CD4-positive, alpha-beta T cell treated with Interferon alpha-2 for 1 hour (primary cell): ENCODE results near the gene TMEM9B.
A peak's percentile ranks its signal among the peaks of the same experiment; 100 is the strongest.
"Not testable (repeated sequence)": the region's sequence is repeated elsewhere in the genome, so short reads cannot be mapped to it uniquely, and the experiment has no call there.

Experiments used
- DNase-seq, 2 donors: peaks; one replicate each; pipeline ENCODE4 v3.0.0-alpha.2; 2020 to 2022

TMEM9B gene

DNA sequence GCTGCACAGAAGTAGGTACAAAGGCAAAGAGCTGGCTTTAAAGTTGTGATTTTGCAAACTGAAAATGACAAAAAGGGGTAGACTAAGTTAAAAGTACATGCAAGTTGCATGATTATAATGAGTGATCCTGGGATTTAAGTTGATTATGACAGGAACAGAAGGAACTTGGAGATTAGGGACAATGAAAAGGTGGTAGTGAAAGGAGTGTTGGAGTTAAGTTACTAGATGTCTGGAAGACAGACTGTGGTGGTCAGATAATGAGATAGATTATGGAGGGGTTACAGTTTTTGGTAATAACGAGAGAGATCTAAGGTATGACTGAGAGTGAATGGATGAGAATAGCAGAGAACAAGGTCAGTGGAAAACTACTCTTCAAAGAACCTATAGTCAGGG is 7.7 kb upstream of the TMEM9B start:
- DNase-seq: no peak

- no peak for DNase-seq
Observed at GRCh38 chr11:8971196-8971923, 7.1 kb upstream of the TMEM9B start.

GRCh38 chr11:8967184-8967583 is 2.9 kb upstream of the TMEM9B start:
- no peak for DNase-seq

DNA sequence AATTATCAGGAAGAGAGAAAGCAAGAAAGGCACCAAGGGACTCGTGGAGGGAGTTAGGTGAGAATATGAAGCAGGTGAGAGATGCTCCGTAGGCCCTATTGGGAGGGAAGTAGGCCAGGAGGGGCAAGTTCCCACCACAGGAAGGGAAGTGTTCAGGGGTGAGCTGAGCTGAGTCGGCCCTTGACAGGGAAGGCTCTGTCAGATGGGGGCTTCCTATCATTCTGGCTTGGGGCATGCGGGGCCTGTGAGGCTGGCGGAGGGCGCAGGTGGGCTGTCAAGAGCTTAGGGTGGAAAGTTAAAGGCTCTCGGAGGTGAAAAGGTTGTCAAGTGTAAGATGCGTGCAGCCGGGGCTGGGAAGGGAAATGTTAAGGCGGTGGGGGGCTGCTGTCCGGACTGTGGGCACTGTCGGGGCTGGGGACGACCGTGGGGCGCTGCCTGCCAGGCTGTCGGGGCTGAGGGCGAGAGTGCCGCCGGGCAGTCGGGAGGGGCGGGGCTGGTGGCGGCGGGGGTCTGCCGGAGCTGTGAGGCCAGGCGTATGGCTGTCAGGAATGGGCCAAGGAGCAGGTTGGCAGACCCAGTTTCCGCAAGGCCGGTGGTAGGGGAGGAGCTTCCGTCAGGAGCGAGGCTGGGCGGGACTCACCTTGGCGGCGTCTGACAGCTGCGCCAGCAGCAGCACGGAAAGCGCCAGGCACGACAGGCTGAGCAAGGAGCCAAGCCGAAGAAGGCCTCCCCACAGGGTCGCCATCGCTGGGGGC is 496 bp downstream of the TMEM9B start:
- peak; percentile 74 to 78 for DNase-seq

GRCh38 chr11:8962841-8963240 is 1.4 kb downstream of the TMEM9B start:
- DNase-seq: no peak

- no peak for DNase-seq
Observed at GRCh38 chr11:8961401-8961800, 2.8 kb downstream of the TMEM9B start.

GRCh38 chr11:8959546-8960166 is 4.6 kb downstream of the TMEM9B start:
- peak; percentile 27 to 57 for DNase-seq

- no peak for DNase-seq
Observed at GRCh38 chr11:8956860-8957259, 7.4 kb downstream of the TMEM9B start.

DNA sequence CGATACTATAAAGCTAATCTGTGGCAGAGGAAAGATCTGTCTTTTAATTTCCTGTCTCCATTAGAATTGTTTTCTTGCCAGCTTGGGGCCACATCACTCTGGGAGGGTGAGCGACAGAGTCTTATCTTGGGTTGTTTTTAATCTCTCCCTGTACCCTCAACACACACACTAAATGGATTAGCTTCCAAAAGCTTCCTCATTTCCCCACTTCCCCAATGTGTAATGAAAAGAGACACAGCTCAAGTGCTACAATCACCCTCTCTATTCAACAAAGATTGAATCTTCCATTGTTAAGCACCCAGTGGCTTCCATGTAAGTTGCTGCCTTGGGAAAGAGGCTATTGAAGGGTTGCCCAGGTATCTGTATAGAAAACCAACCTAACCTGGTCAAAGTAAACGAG is 15.4 kb downstream of the TMEM9B start:
- no peak for DNase-seq

- DNase-seq: no peak
Observed at GRCh38 chr11:8947230-8947943, 16.9 kb downstream of the TMEM9B start.

GRCh38 chr11:8942518-8943066 is 21.6 kb downstream of the TMEM9B start, which contains the start of gene ASCL3:
Gene ASCL3, minus strand, starts transcription at chr11:8943016. Its CDS starts 4,855 bp downstream, at chr11:8938161.
- no peak for DNase-seq

DNA sequence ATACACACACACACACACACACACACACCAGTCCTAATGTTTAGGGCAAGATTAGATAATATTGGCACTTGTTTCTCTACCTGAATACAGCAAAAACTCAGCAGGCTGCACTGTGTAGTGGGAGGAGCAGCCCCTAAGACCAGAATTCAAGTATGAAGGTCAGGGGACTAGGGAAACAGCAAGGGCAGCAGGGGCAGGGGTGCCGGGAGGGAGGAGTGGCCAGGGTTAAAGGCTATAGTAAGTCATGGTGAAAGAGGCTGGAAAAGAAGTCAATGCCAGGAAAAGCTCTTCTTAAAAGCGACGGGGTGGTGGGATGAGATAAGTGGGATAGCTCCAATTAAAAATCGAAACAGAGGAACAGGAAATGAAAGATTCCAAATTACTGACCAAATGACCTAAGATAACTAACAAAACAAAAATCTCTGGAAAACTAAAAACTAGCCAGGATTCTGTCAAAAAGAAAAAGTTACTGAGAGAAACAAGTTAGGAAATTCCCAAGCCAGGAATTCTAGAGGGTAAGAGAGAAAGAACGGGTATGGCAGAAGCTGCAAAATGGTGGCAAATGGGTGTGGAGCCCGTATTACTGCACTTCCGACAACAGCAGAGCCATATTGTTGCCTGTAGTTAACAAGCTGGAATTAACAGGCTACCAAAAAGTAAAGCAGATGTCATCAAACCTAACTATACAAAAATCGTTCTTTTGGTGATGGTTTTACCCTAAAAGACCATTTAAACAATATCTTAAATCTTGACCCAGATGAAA is 22.7 kb downstream of the TMEM9B start:
- DNase-seq: no peak

- no peak for DNase-seq
Observed at GRCh38 chr11:8937659-8938058, 26.6 kb downstream of the TMEM9B start.

DNA sequence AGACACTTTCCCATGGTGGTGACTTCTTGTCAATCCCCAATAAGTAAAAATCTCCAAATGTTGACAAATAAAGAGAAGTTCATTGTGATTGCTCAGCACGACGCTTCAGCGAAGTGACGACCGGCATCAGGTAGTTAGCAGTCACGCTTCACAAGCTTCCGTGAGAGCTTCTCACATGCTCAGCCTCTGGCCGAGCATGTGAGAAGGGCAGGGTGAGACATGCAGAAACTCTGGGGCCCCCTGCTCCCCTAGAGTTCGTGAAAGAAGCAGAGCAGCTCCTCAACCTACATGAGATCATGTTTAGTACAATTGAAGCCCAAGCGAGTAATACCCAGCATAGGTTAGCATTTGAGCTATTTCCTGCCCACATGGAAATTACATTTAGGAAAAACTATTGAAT is 27.1 kb downstream of the TMEM9B start:
- DNase-seq: no peak

DNA sequence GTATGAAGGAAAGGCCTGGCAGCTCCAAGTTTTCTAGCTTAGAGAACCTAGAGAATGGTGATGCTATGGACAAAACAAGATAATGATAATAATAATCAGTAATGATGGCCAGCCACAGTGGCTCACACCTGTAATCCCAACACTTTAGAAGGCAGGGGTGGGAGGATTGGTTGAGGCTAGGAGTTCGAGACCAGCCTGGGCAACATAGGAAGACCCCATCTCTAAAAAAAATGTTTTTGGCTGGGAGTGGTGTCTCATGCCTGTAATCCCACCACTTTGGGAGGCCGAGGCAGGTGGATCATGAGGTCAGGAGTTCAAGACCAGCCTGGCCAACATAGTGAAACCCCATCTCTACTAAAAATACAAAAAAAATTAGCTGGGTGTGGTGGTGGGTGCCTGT is 28.5 kb downstream of the TMEM9B start:
- DNase-seq: not testable (repeated sequence)

GRCh38 chr11:8934742-8935488 is 29.3 kb downstream of the TMEM9B start:
- no peak for DNase-seq

DNA sequence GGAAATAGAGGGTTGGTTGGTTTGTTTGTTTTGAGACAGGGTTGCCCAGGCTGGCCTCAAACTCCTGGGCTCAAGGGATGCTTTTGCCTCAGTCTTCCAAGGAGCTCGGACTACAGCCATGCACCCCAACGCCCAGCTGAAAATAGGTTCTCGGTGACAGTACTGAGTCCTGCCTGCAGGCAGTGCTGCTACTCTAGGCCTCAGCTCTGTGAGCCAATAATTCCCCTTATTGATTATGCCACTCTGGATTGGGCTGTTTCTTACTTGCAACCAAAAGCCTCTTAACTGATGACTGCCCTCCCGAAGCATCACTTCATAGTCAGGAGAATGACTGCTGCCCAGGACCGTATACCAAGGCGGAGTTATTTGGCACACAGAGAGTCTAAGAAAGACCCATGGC is 30.3 kb downstream of the TMEM9B start:
- no peak for DNase-seq

- DNase-seq: no peak
Observed at GRCh38 chr11:8932564-8933180, 31.6 kb downstream of the TMEM9B start, which contains the start of gene C11orf16. Gene C11orf16, minus strand, starts transcription at chr11:8932947. Its CDS starts 639 bp downstream, at chr11:8932308.

DNA sequence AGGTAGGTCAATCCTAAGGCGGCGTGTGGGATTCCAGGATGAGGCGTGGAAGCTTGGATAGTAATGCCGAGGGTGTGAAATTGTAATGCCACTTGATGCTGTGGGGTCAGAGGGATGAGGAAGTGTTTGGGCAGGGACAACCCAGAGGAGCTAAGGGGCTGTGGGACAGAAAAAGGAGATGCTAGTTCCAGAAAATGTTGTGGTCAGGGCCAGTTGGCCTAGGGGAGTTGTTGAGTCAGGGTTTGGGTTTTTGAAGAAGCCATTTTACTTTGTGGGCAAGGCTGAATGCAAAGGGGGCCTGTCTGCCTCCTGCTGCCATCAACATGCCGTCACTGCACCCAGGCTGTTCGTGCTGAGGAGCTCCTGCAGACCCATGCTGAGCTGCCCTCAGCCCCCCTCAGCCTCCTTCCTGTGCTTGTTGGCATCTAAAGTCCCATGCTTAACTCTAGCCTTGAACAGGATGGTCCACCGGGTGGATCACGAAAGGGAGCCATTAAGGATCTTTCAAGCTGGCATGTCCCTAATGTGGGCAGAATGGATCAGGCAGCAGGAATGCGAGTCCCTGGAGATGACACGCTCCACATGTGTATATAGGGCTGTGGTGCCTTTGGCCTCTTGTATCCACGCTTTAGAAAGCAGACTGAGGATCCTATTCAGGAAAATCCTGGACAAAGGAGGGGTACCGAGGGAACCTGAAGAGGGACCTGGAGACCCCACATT is 33.6 kb downstream of the TMEM9B start:
- DNase-seq: no peak

DNA sequence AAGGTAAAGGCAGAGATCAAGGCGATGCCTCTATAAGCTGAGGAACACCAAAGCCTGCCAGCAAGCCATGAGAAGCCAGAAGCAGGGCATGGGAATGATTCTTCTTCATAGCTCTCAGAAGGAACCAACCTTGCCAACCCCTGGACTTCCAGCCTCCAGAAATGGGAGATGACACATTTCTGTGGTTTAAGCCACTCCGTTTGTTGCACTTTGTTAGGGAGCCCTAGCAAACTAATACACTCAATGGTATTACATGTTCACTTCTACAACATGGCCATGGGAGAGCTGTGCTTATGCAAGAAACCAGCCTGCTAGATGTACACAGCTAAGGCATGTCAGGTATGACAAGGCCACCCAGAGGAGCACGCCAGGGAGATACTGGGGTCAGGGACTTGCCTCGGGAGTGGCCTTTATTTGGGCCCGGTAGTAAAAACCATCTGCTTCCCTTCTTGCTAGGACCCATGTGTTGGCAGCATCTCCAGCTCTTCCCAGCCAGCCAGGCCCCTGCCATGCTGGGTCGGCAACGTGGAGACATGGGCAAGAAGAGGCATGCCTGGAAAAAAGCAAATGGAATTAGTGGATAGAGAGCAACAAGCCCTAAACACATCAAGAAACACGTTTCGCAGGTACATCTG is 35.1 kb downstream of the TMEM9B start:
- no peak for DNase-seq
